H1 (cell line): ENCODE data around the gene GNA12. TPM values are rescaled to one million over a fixed set of nuclear protein-coding genes. Genes with fewer than 3 reads are reported as not detected.
A peak's percentile ranks its signal among the peaks of the same experiment; 100 is the strongest.

Experiments
- CTCF ChIA-PET: fragments of 300-600 bp; sonication (Branson Sonifier 250); formaldehyde crosslinking; loops from one replicate; lab custom pipeline; 2021; ENCODE audit not compliant: partially characterized antibody; lab: Charles Lee
- POLR2A ChIA-PET: fragments of 300-600 bp; sonication (Branson Sonifier 250); formaldehyde crosslinking; loops from one replicate; lab custom pipeline; 2021; ENCODE audit warnings: inconsistent platforms; ENCODE audit not compliant: partially characterized antibody; lab: Charles Lee
- DNase-seq, 2 experiments: peaks; one replicate each; pipeline versions ENCODE4 v3.0.0 to v3.0.0-alpha.2; 2010 to 2022; ENCODE audit warnings: low spot score in 2 of 2, low read depth in 1 of 2, mixed read lengths in 1 of 2
- FAIRE-seq: peaks from 2 replicates; lab custom pipeline; 2011; peaks lifted over from hg19 to GRCh38; lab: Jason Lieb, UNC
- H2AFZ ChIP-seq: 2 replicates; pipeline ENCODE4 v1.8.1; 2012; ENCODE audit warnings: low read length, inconsistent platforms
- H2AK5ac ChIP-seq: 2 replicates; pipeline ENCODE4 v1.6.1; 2013; ENCODE audit warnings: low read depth, low read length
- H2BK120ac ChIP-seq: replicated peaks from 2 replicates; pipeline ENCODE3; 2013; ENCODE audit warnings: low read depth, low read length, inconsistent platforms
- H2BK12ac ChIP-seq: 2 replicates; pipeline ENCODE4 v1.6.1; 2013; ENCODE audit warnings: low read depth, low read length
- H2BK15ac ChIP-seq: 2 replicates; pipeline ENCODE4 v1.6.1; 2013; ENCODE audit warnings: low read length
- H2BK20ac ChIP-seq: 2 replicates; pipeline ENCODE4 v1.6.1; 2013; ENCODE audit warnings: low read length
- H2BK5ac ChIP-seq: 2 replicates; pipeline ENCODE4 v1.6.1; 2013; ENCODE audit warnings: low read depth, low read length
- H3K14ac ChIP-seq: 2 replicates; pipeline ENCODE4 v1.6.1; 2013; ENCODE audit warnings: inconsistent platforms; ENCODE audit not compliant: insufficient read length
- H3K18ac ChIP-seq: 2 replicates; pipeline ENCODE4 v1.6.1; 2013; ENCODE audit warnings: low read length; ENCODE audit errors: extremely low read depth
- H3K23ac ChIP-seq: 2 replicates; pipeline ENCODE4 v1.6.1; 2013; ENCODE audit warnings: inconsistent platforms; ENCODE audit not compliant: insufficient read length
- H3K23me2 ChIP-seq: 2 replicates; pipeline ENCODE4 v1.6.1; 2013; ENCODE audit warnings: low read depth, low read length
- H3K27ac ChIP-seq: 2 replicates; pipeline ENCODE4 v1.6.1; 2011; ENCODE audit warnings: low read depth, low read length, inconsistent platforms
- H3K27me3 ChIP-seq, 4 experiments: replicated peaks in 1 of 4; 1 replicate in 1 of 4; 2 replicates in 3 of 4; pipeline versions ENCODE4 v1.6.1 to v1.8.1; 2011 to 2013; ENCODE audit warnings: low read length in 3 of 4, mild to moderate bottlenecking in 3 of 4, inconsistent platforms in 2 of 4, mixed read lengths in 2 of 4, moderate library complexity in 1 of 4; ENCODE audit not compliant: control insufficient read depth in 3 of 4, insufficient read depth in 3 of 4; ENCODE audit errors: extremely low read depth in 1 of 4
- H3K36me3 ChIP-seq, 4 experiments: 2 replicates each; pipeline versions ENCODE4 v1.6.1 to v1.8.1; 2011 to 2013; ENCODE audit warnings: mild to moderate bottlenecking in 4 of 4, low read length in 3 of 4, moderate library complexity in 2 of 4, control low read depth in 1 of 4, inconsistent platforms in 1 of 4; ENCODE audit not compliant: insufficient read depth in 4 of 4, control insufficient read depth in 2 of 4
- H3K4ac ChIP-seq: replicated peaks from 2 replicates; pipeline ENCODE3; 2013; ENCODE audit warnings: low read length, low read depth, mixed read lengths, inconsistent platforms; ENCODE audit not compliant: insufficient read length
- H3K4me1 ChIP-seq, 4 experiments: replicated peaks in 1 of 4; 1 replicate in 1 of 4; 2 replicates in 3 of 4; pipeline versions ENCODE4 v1.6.1 to v1.8.1; 2011 to 2013; ENCODE audit warnings: low read length in 3 of 4, inconsistent platforms in 2 of 4, mixed read lengths in 1 of 4; ENCODE audit not compliant: insufficient read depth in 4 of 4, control insufficient read depth in 3 of 4
- H3K4me2 ChIP-seq, 2 experiments: 2 replicates each; pipeline versions ENCODE4 v1.6.1 to v1.8.1; 2011 to 2013; ENCODE audit warnings: low read depth in 2 of 2, low read length in 2 of 2, control low read depth in 1 of 2, inconsistent platforms in 1 of 2, mild to moderate bottlenecking in 1 of 2; ENCODE audit not compliant: insufficient read depth in 1 of 2
- H3K4me3 ChIP-seq, 4 experiments: fragments of 200-600, 300-600 bp in 1 of 4; sonication (generic), shearing (Covaris generic), sonication (Bioruptor Twin) in 1 of 4; 2 replicates each; pipeline versions ENCODE4 v1.5.1 to v1.8.1; 2011 to 2016; ENCODE audit warnings: low read length in 4 of 4, low read depth in 3 of 4, control low read depth in 2 of 4, inconsistent platforms in 2 of 4, mild to moderate bottlenecking in 2 of 4, mixed read lengths in 1 of 4, moderate library complexity in 1 of 4; ENCODE audit not compliant: insufficient read depth in 2 of 4; ENCODE audit errors: extremely low read depth in 1 of 4
- H3K56ac ChIP-seq: replicated peaks from 2 replicates; pipeline ENCODE3; 2013; ENCODE audit warnings: low read depth, mild to moderate bottlenecking, mixed read lengths, low read length, inconsistent platforms; ENCODE audit not compliant: insufficient read length
- H3K79me1 ChIP-seq: 2 replicates; pipeline ENCODE4 v1.6.1; 2013; ENCODE audit warnings: low read depth, low read length, control low read depth
- H3K79me2 ChIP-seq, 2 experiments: 2 replicates each; pipeline versions ENCODE4 v1.6.1 to v1.8.1; 2012 to 2013; ENCODE audit warnings: low read length in 2 of 2, mild to moderate bottlenecking in 2 of 2, inconsistent platforms in 1 of 2; ENCODE audit not compliant: insufficient read depth in 2 of 2, control insufficient read depth in 1 of 2
- H3K9ac ChIP-seq, 4 experiments: replicated peaks in 1 of 4; 1 replicate in 1 of 4; 2 replicates in 3 of 4; pipeline versions ENCODE4 v1.6.1 to v1.8.1; 2011 to 2013; ENCODE audit warnings: low read depth in 3 of 4, low read length in 3 of 4, control low read depth in 2 of 4, mild to moderate bottlenecking in 2 of 4, moderate library complexity in 2 of 4, inconsistent platforms in 1 of 4; ENCODE audit errors: extremely low read depth in 1 of 4
- H3K9me3 ChIP-seq, 2 experiments: 2 replicates each; pipeline versions ENCODE4 v1.6.1 to v1.8.1; 2012 to 2013; ENCODE audit warnings: mild to moderate bottlenecking in 2 of 2, moderate library complexity in 2 of 2, control low read depth in 1 of 2, inconsistent platforms in 1 of 2, low read depth in 1 of 2, low read length in 1 of 2, mixed read lengths in 1 of 2; ENCODE audit not compliant: insufficient read depth in 2 of 2
- H4K20me1 ChIP-seq, 2 experiments: replicated peaks in 1 of 2; 2 replicates each; pipeline versions ENCODE3 to v1.8.1; 2011 to 2013; ENCODE audit warnings: inconsistent platforms in 2 of 2, low read length in 2 of 2, mild to moderate bottlenecking in 1 of 2; ENCODE audit not compliant: insufficient read depth in 2 of 2, control insufficient read depth in 1 of 2
- H4K5ac ChIP-seq: 2 replicates; pipeline ENCODE4 v1.6.1; 2013; ENCODE audit warnings: low read length, low read depth, mixed read lengths, inconsistent platforms; ENCODE audit not compliant: insufficient read length
- H4K8ac ChIP-seq: 2 replicates; pipeline ENCODE4 v1.8.0; 2013; ENCODE audit warnings: mild to moderate bottlenecking, moderate library complexity, low read length, inconsistent platforms; ENCODE audit not compliant: insufficient read depth; ENCODE audit errors: extremely low read depth
- H4K91ac ChIP-seq: replicated peaks from 2 replicates; pipeline ENCODE3; 2013; ENCODE audit warnings: low read length, mixed read lengths, inconsistent platforms; ENCODE audit not compliant: insufficient read length
- ASH2L ChIP-seq: fragments of 200-600, 300-600 bp; sonication (generic); IDR thresholded peaks from one replicate; pipeline ENCODE4 v1.7.1; 2017; ENCODE audit warnings: low read length
- BACH1 ChIP-seq: IDR thresholded peaks from 2 replicates; pipeline ENCODE4 v1.6.1; 2012; ENCODE audit warnings: low read length, improper control_type of control experiment
- CTBP2 ChIP-seq: IDR thresholded peaks from 2 replicates; pipeline ENCODE4 v1.7.0; 2011; ENCODE audit warnings: borderline replicate concordance, mild to moderate bottlenecking, moderate library complexity, mixed read lengths, low read length; ENCODE audit not compliant: insufficient read depth, insufficient read length
- EP300 ChIP-seq, 2 experiments: IDR thresholded peaks; 1 replicate in 1 of 2; 2 replicates in 1 of 2; pipeline ENCODE4 v1.6.1; 2011 to 2012; ENCODE audit warnings: low read depth in 2 of 2, low read length in 2 of 2, mild to moderate bottlenecking in 2 of 2, borderline replicate concordance in 1 of 2, inconsistent platforms in 1 of 2, moderate library complexity in 1 of 2
- JUN ChIP-seq: IDR thresholded peaks from 2 replicates; pipeline ENCODE4 v1.6.1; 2011; ENCODE audit warnings: low read depth, mild to moderate bottlenecking, improper control_type of control experiment, low read length
- KDM1A ChIP-seq: fragments of 200-600, 300-600 bp; sonication (generic); IDR thresholded peaks from 2 replicates; pipeline ENCODE4 v1.7.1; 2016; ENCODE audit warnings: mild to moderate bottlenecking, low read length, borderline replicate concordance
- PHF8 ChIP-seq: fragments of 200-600 bp; sonication (generic); conservative IDR thresholded peaks from 2 replicates; pipeline ENCODE4 v1.7.1; 2012; ENCODE audit warnings: low read depth, mild to moderate bottlenecking, inconsistent platforms, low read length, moderate library complexity
- RFX5 ChIP-seq: IDR thresholded peaks from 2 replicates; pipeline ENCODE4 v1.6.1; 2011; ENCODE audit warnings: low read depth, low read length, improper control_type of control experiment, borderline replicate concordance
- RXRA ChIP-seq: IDR thresholded peaks from 2 replicates; pipeline ENCODE4 v1.6.1; 2011; ENCODE audit warnings: low read depth, mild to moderate bottlenecking, low read length, moderate library complexity; ENCODE audit not compliant: insufficient read depth
- SIX5 ChIP-seq: IDR thresholded peaks from 2 replicates; pipeline ENCODE4 v1.6.1; 2011; ENCODE audit warnings: mild to moderate bottlenecking, low read depth, low read length
- SRF ChIP-seq: IDR thresholded peaks from 2 replicates; pipeline ENCODE4 v1.6.1; 2011; ENCODE audit warnings: mild to moderate bottlenecking, low read depth, low read length, moderate library complexity
- TAF7 ChIP-seq: optimal IDR thresholded peaks from 2 replicates; pipeline ENCODE3; 2011; ENCODE audit warnings: low read depth, mild to moderate bottlenecking, inconsistent platforms, low read length, moderate library complexity, borderline replicate concordance
- TEAD4 ChIP-seq: IDR thresholded peaks from 2 replicates; pipeline ENCODE4 v1.6.1; 2012; ENCODE audit warnings: low read depth, low read length, inconsistent platforms, mixed read lengths
- YY1 ChIP-seq: IDR thresholded peaks from 2 replicates; pipeline ENCODE4 v1.6.1; 2011; ENCODE audit warnings: low read depth, mild to moderate bottlenecking, low read length
- WGBS, 2 experiments: shearing (Covaris generic) in 1 of 2; methylation state at CpG; one replicate each; pipeline versions ENCODE4 v1.1.6 to v1.1.7; 2013 to 2015; ENCODE audit warnings: low lambda C conversion rate in 2 of 2, mixed read lengths in 2 of 2, inconsistent platforms in 1 of 2, low coverage in 1 of 2, missing lambda C conversion rate in 1 of 2; ENCODE audit not compliant: insufficient replicate concordance in 2 of 2, insufficient coverage in 1 of 2, insufficient read length in 1 of 2; ENCODE audit errors: extremely low coverage in 1 of 2, missing lambda C conversion rate in 1 of 2; 5-methylcytosine and 5-hydroxymethylcytosine counted together
- polyA plus RNA-seq, 7 experiments: library from polyadenylated mRNA; depleted of rRNA in 3 of 7; stranded (reverse) in 5 of 7; unstranded in 2 of 7; fragments of >200 nt in 5 of 7; fragments of 200-250 nt in 2 of 7; gene quantifications; 1 replicate in 5 of 7; 2 replicates in 1 of 7; 4 replicates in 1 of 7; pipeline versions ENCODE4 v1.2.1 to v1.2.3, GENCODE V29; 2011 to 2013; ENCODE audit warnings: missing spikeins in 2 of 7, mixed read lengths in 2 of 7
- total RNA-seq: library from RNA; stranded (reverse); fragmentation: NEBNext Ultra II Directional; extraction: Animal tissue kit (Norgen Biotek cat#: 25700); gene quantifications from 2 replicates; pipeline ENCODE4 v1.2.1, GENCODE V29; 2021

Gene GNA12
- total and polyA plus RNA-seq, 2 of the 8 experiments (the other 6 are each of a cell fraction or from before 2014, with no cell fraction given), result 96.5 to 109 TPM

DNA sequence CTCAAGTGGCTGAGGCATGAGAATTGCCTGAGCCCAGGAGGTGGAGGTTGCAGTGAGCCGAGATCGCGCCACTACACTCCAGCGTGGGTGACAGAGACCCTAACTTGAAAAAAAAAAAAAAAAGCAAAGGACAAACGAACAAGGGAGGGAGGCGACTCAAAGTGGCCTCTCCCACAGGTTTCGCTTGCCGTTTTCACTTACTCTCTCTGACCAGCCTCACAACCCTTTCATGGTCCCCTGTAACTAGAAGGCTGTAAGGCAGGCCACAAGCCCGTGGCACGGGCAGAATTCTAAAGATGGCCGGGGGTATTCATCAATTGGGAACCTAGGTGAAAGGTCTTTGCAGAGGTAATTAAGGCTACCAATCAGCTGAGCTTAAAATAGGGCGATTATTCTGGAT, 25.5 kb downstream of the GNA12 start:
- Histone ChIP-seq H4K5ac (no peak overlapping the region), H3K36me3 (no peaks in the 10 kb centered on the region), H2BK12ac (no peak overlapping the region), H2BK15ac (no peak overlapping the region), H2BK5ac (peak overlapping the region; percentile 75), H3K23me2 (no peaks in the 10 kb centered on the region), H2BK120ac (no peak overlapping the region), H3K4ac (no peak overlapping the region), H3K14ac (no peak overlapping the region), H3K23ac (no peak overlapping the region), H4K20me1 (peaks cover 0 to 2% of the 10 kb centered on the region in 2 experiments), H3K79me1 (peaks cover 14% of the 10 kb centered on the region; the same call in 1 of the 2 replicates), H3K9me3 (no peaks in the 10 kb centered on the region), H3K9ac (peak overlapping the region in 1 of 4 experiments; percentile 22; a peak in 1 of 7 replicates), H3K27me3 (no peaks in the 10 kb centered on the region), H3K18ac (peak overlapping the region; percentile 93; the same call in 1 of the 2 replicates), H2BK20ac (peak overlapping the region; percentile 78; the same call in 1 of the 2 replicates), H3K79me2 (peaks cover 29 to 88% of the 10 kb centered on the region in 2 experiments), H3K56ac (no peak overlapping the region), H2AFZ (no peak overlapping the region), H2AK5ac (0 out of 2 replicates have a peak overlapping the region, but pooled peaks have one; percentile 6), H3K4me3 (no peak overlapping the region), H4K8ac (peak overlapping the region; percentile 64), H3K27ac (peak overlapping the region; percentile 67), H3K4me2 (peak overlapping the region in 1 of 2 experiments; percentile 39; a peak in 2 of 4 replicates), H3K4me1 (peaks cover 46 to 66% (median 60%) of the 10 kb centered on the region in 4 experiments), H4K91ac (no peak overlapping the region)
- CTCF ChIA-PET, result interaction anchor here (1.4 to 3.7 kb wide), 3 partner anchors 14 to 344 kb away, joined by 3 to 13 read pairs (median 4); no protein-coding TSS in a partner anchor
- WGBS, 2 experiments, result 73% methylated on average over 6 of the region's 12 CpGs; no CpG with 5 or more reads in 1 of the 2 experiments
- DNase-seq (no peak), FAIRE-seq (no peak)
- POLR2A ChIA-PET, result interaction anchor here (3.4 kb wide), 1 partner anchor 11 kb away, joined by 10 read pairs; no protein-coding TSS in a partner anchor
- TF ChIP-seq RFX5, result no peak
- no peak for TF ChIP-seq KDM1A
- TF ChIP-seq YY1, result no peak
- no peak for TF ChIP-seq RXRA
- TF ChIP-seq EP300 (IDR thresholded peaks at IDR 0.05; ENCODE audit: borderline replicate concordance in 1 of 2, low read depth in 2 of 2, low read length in 2 of 2), result no peak
- no peak for TF ChIP-seq SIX5
- TF ChIP-seq ASH2L, result no peak
- TF ChIP-seq TEAD4, result no peak
- TF ChIP-seq CTBP2, result no peak
- no peak for TF ChIP-seq TAF7
- no peak for TF ChIP-seq SRF
- TF ChIP-seq BACH1, result no peak
- no peak for TF ChIP-seq JUN
- no peak for TF ChIP-seq PHF8
